ENCODE results near the gene PARD3.

Gene PARD3

GRCh38 chr10:34706147-34706546 is 108.9 kb downstream of the PARD3 start:
- no peak overlapping the region for H3K4me2 ChIP-seq (ENCODE audit: low read length)
- H4K20me1 ChIP-seq (ENCODE audit: control insufficient read depth, insufficient read depth, low read depth, low read length) = no peaks in the 10 kb centered on the region
- H3K27ac ChIP-seq (ENCODE audit: low read depth, low read length) = no peak overlapping the region
- peaks cover 3% of the 10 kb centered on the region; the same call in 1 of the 2 replicates for H3K27me3 ChIP-seq (ENCODE audit: control insufficient read depth, low read length)
- TF ChIP-seq CTCF (IDR thresholded peaks at IDR 0.05; ENCODE audit: low read depth, low read length, poor library complexity, severe bottlenecking) (no peak), EZH2phosphoT487 (IDR thresholded peaks at IDR 0.05; ENCODE audit: borderline replicate concordance, low read length) (no peak)
- H3K4me3 ChIP-seq (ENCODE audit: low read length) = no peak overlapping the region
- no peaks in the 10 kb centered on the region for H3K79me2 ChIP-seq (ENCODE audit: control insufficient read depth, low read length)
- no peaks in the 10 kb centered on the region for H3K36me3 ChIP-seq (ENCODE audit: control insufficient read depth, low read length)
- no peaks in the 10 kb centered on the region for H3K4me1 ChIP-seq (ENCODE audit: control insufficient read depth, low read length)
- no peaks in the 10 kb centered on the region for H3K9me2 ChIP-seq (replicated peaks; ENCODE audit: control insufficient read depth, low read length)
- H3K9me3 ChIP-seq (ENCODE audit: control insufficient read depth, insufficient read depth, low read length) = no peaks in the 10 kb centered on the region
- no peaks in the 10 kb centered on the region for H3F3A ChIP-seq (ENCODE audit: control insufficient read depth, insufficient read depth)

GRCh38 chr10:34705563-34705962 is 109.5 kb downstream of the PARD3 start:
- no peak overlapping the region for H3K4me2 ChIP-seq (ENCODE audit: low read length)
- no peak for TF ChIP-seq CTCF (IDR thresholded peaks at IDR 0.05; ENCODE audit: low read depth, low read length, poor library complexity, severe bottlenecking)
- no peaks in the 10 kb centered on the region for H3K79me2 ChIP-seq (ENCODE audit: control insufficient read depth, low read length)

GRCh38 chr10:34704526-34705184 is 110.4 kb downstream of the PARD3 start:
- no peaks in the 10 kb centered on the region for H3F3A ChIP-seq (ENCODE audit: control insufficient read depth, insufficient read depth)
- H3K9me3 ChIP-seq (ENCODE audit: control insufficient read depth, insufficient read depth, low read length) = no peaks in the 10 kb centered on the region
- H3K9me2 ChIP-seq (replicated peaks; ENCODE audit: control insufficient read depth, low read length) = no peaks in the 10 kb centered on the region
- no peaks in the 10 kb centered on the region for H3K79me2 ChIP-seq (ENCODE audit: control insufficient read depth, low read length)
- H3K36me3 ChIP-seq (ENCODE audit: control insufficient read depth, low read length) = no peaks in the 10 kb centered on the region
- H3K27ac ChIP-seq (ENCODE audit: low read depth, low read length) = no peak overlapping the region
- no peak for TF ChIP-seq CTCF (IDR thresholded peaks at IDR 0.05; ENCODE audit: low read depth, low read length, poor library complexity, severe bottlenecking)
- TF ChIP-seq EZH2phosphoT487 (IDR thresholded peaks at IDR 0.05; ENCODE audit: borderline replicate concordance, low read length) = no peak
- H3K4me2 ChIP-seq (ENCODE audit: low read length) = no peak overlapping the region
- H3K27me3 ChIP-seq (ENCODE audit: control insufficient read depth, low read length) = peaks cover 3% of the 10 kb centered on the region; the same call in 1 of the 2 replicates
- H3K4me3 ChIP-seq (ENCODE audit: low read length) = no peak overlapping the region
- H3K4me1 ChIP-seq (ENCODE audit: control insufficient read depth, low read length) = no peaks in the 10 kb centered on the region
- H4K20me1 ChIP-seq (ENCODE audit: control insufficient read depth, insufficient read depth, low read depth, low read length) = no peaks in the 10 kb centered on the region

More at GRCh38 chr10:34705563-34705962, 109.5 kb downstream of the PARD3 start:
- no peaks in the 10 kb centered on the region for H3K4me1 ChIP-seq (ENCODE audit: control insufficient read depth, low read length)
- no peak overlapping the region for H3K27ac ChIP-seq (ENCODE audit: low read depth, low read length)
- H3K9me3 ChIP-seq (ENCODE audit: control insufficient read depth, insufficient read depth, low read length) = no peaks in the 10 kb centered on the region
- H3K9me2 ChIP-seq (replicated peaks; ENCODE audit: control insufficient read depth, low read length) = no peaks in the 10 kb centered on the region
- H3K27me3 ChIP-seq (ENCODE audit: control insufficient read depth, low read length) = peaks cover 3% of the 10 kb centered on the region; the same call in 1 of the 2 replicates
- no peaks in the 10 kb centered on the region for H4K20me1 ChIP-seq (ENCODE audit: control insufficient read depth, insufficient read depth, low read depth, low read length)
- H3F3A ChIP-seq (ENCODE audit: control insufficient read depth, insufficient read depth) = no peaks in the 10 kb centered on the region
- no peak overlapping the region for H3K4me3 ChIP-seq (ENCODE audit: low read length)
- H3K36me3 ChIP-seq (ENCODE audit: control insufficient read depth, low read length) = no peaks in the 10 kb centered on the region
